Neural cell (in vitro differentiated cells): Measurements from ENCODE around the gene NSDHL. TPM values are rescaled to one million over a fixed set of nuclear protein-coding genes. Genes with fewer than 3 reads are reported as not detected.

Experiments used
- H2AFZ ChIP-seq: fragments of 200-600, 300-800 bp; sonication (generic), shearing (Covaris generic); 2 replicates; pipeline ENCODE4 v1.6.0; 2014; ENCODE audit warnings: low read depth, mild to moderate bottlenecking, antibody characterized with exemption, low read length, moderate library complexity
- H3F3A ChIP-seq: fragments of 200-600 bp; shearing (Covaris generic); 2 replicates; pipeline ENCODE4 v1.6.1; 2016; ENCODE audit warnings: mild to moderate bottlenecking, moderate library complexity, mixed read lengths, antibody characterized with exemption, low read length; ENCODE audit not compliant: insufficient read depth, poor library complexity, severe bottlenecking
- H3K27ac ChIP-seq: fragments of 200-600, 300-800 bp; sonication (generic), shearing (Covaris generic); 2 replicates; pipeline ENCODE4 v1.5.1; 2014; ENCODE audit warnings: mild to moderate bottlenecking, low read length, moderate library complexity
- H3K27me3 ChIP-seq: fragments of 300-800, 200-600 bp; sonication (generic), shearing (Covaris generic); 2 replicates; pipeline ENCODE4 v1.6.0; 2014; ENCODE audit warnings: mild to moderate bottlenecking, low read depth, low read length, moderate library complexity; ENCODE audit not compliant: insufficient read depth
- H3K36me3 ChIP-seq: fragments of 300-800, 200-600 bp; sonication (generic), shearing (Covaris generic); 2 replicates; pipeline ENCODE4 v1.5.1; 2014; ENCODE audit warnings: mild to moderate bottlenecking, antibody characterized with exemption, low read length, moderate library complexity; ENCODE audit not compliant: insufficient read depth
- H3K4me2 ChIP-seq: fragments of 300-800, 200-600 bp; sonication (generic), shearing (Covaris generic); 2 replicates; pipeline ENCODE4 v1.6.0; 2014; ENCODE audit warnings: mild to moderate bottlenecking, low read length
- H3K4me3 ChIP-seq: fragments of 300-800, 200-600 bp; sonication (generic), shearing (Covaris generic); 2 replicates; pipeline ENCODE4 v1.5.1; 2014; ENCODE audit warnings: mild to moderate bottlenecking, low read length, moderate library complexity
- H3K79me2 ChIP-seq: fragments of 200-600 bp; shearing (Covaris generic); replicated peaks from 2 replicates; pipeline ENCODE4 v1.6.0; 2014; ENCODE audit warnings: mild to moderate bottlenecking, low read length, moderate library complexity; ENCODE audit not compliant: insufficient read depth
- H3K9ac ChIP-seq: fragments of 300-800, 200-600 bp; sonication (generic), shearing (Covaris generic); 2 replicates; pipeline ENCODE4 v1.6.1; 2016; ENCODE audit warnings: mild to moderate bottlenecking, low read length, mixed read lengths
- H3K9me2 ChIP-seq: fragments of 200-600 bp; shearing (Covaris generic); 2 replicates; pipeline ENCODE4 v1.6.1; 2016; ENCODE audit warnings: mild to moderate bottlenecking, low read length, mixed read lengths; ENCODE audit not compliant: insufficient read depth
- H3K9me3 ChIP-seq: fragments of 200-600, 300-800 bp; sonication (generic), shearing (Covaris generic); 2 replicates; pipeline ENCODE4 v1.6.1; 2016; ENCODE audit warnings: mild to moderate bottlenecking, mixed run types, low read length, moderate library complexity, mixed read lengths
- H4K20me1 ChIP-seq: fragments of 200-600 bp; shearing (Covaris generic); 2 replicates; pipeline ENCODE4 v1.6.1; 2016; ENCODE audit warnings: mild to moderate bottlenecking, mixed run types; ENCODE audit not compliant: insufficient read depth
- EP300 ChIP-seq: fragments of 450-650 bp; conservative IDR thresholded peaks from 2 replicates; pipeline ENCODE4 v1.6.1; 2014; ENCODE audit warnings: antibody characterized with exemption, mild to moderate bottlenecking, moderate library complexity; ENCODE audit not compliant: poor library complexity, severe bottlenecking
- EZH2 ChIP-seq: fragments of 200-600, 300-800 bp; shearing (Covaris generic), sonication (generic); IDR thresholded peaks from 2 replicates; pipeline ENCODE4 v1.6.1; 2014; ENCODE audit warnings: antibody characterized with exemption, low read length, borderline replicate concordance, mild to moderate bottlenecking; ENCODE audit not compliant: insufficient read depth, poor library complexity, severe bottlenecking
- MXI1 ChIP-seq: fragments of 450-650 bp; conservative IDR thresholded peaks from 2 replicates; pipeline ENCODE4 v1.6.1; 2014; ENCODE audit warnings: antibody characterized with exemption, mild to moderate bottlenecking; ENCODE audit not compliant: poor library complexity, severe bottlenecking
- POLR2AphosphoS5 ChIP-seq: IDR thresholded peaks from 2 replicates; pipeline ENCODE4 v1.6.1; 2012
- RAD21 ChIP-seq: fragments of 450-650 bp; conservative IDR thresholded peaks from 2 replicates; pipeline ENCODE4 v1.6.1; 2014; ENCODE audit warnings: antibody characterized with exemption, mild to moderate bottlenecking, moderate library complexity
- SMC3 ChIP-seq: fragments of 450-650 bp; conservative IDR thresholded peaks from 2 replicates; pipeline ENCODE4 v1.6.1; 2014; ENCODE audit warnings: antibody characterized with exemption, mild to moderate bottlenecking, moderate library complexity; ENCODE audit not compliant: poor library complexity
- TAF1 ChIP-seq: IDR thresholded peaks from 2 replicates; pipeline ENCODE4 v1.6.1; 2012; ENCODE audit warnings: low read depth
- polyA plus RNA-seq: library from polyadenylated mRNA; depleted of rRNA; stranded (reverse); fragments of >200 nt; gene quantifications from 2 replicates; pipeline ENCODE4 v1.2.3, GENCODE V29; 2014
- TF ChIP-seq, protein P1 (sequence below): IDR thresholded peaks from 2 replicates; pipeline ENCODE4 v1.6.1; 2012; ENCODE audit warnings: borderline replicate concordance
- TF ChIP-seq, protein P2 (sequence below): fragments of 450-650 bp; IDR thresholded peaks from 2 replicates; pipeline ENCODE4 v1.5.1; 2014; ENCODE audit warnings: antibody characterized with exemption, mild to moderate bottlenecking, moderate library complexity; ENCODE audit not compliant: poor library complexity, severe bottlenecking

Gene NSDHL
- polyA plus RNA-seq, 1 donor from 2014 or later: 18.4 TPM

DNA sequence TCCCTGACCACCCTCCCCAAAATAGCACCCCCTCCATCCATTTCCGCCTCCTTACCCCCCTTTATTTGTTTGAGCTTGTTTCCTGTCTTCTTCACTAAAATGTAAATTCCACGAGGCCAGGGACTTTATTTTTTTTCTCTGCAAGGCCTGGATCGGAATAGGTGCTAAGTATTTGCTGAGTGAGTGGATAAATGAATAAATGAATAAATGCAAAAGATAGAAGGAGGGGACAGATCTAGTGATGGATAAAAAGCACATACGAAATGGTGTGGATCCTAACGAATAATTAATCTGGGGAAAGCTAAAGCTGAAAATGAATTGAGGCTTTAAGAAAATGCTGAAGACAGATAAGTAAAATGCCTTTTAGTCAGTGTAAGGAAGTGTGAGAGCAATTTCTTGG lies 12.5 kb upstream of the NSDHL start:
- Histone ChIP-seq H3K27me3 (no peaks in the 10 kb centered on the region), H2AFZ (no peak overlapping the region), H4K20me1 (no peaks in the 10 kb centered on the region), H3K9ac (peak overlapping the region; percentile 16), H3K79me2 (no peaks in the 10 kb centered on the region), H3K4me2 (no peak overlapping the region), H3K4me3 (no peak overlapping the region), H3K36me3 (no peaks in the 10 kb centered on the region), H3F3A (no peaks in the 10 kb centered on the region), H3K9me2 (no peaks in the 10 kb centered on the region), H3K9me3 (no peaks in the 10 kb centered on the region), H3K27ac (peak overlapping the region; percentile 67)
- TF ChIP-seq POLR2AphosphoS5 (no peak), EP300 (no peak), EZH2 (no peak), RAD21 (no peak), MXI1 (no peak), SMC3 (no peak), TAF1 (no peak)
- TF ChIP-seq, protein P1, sequence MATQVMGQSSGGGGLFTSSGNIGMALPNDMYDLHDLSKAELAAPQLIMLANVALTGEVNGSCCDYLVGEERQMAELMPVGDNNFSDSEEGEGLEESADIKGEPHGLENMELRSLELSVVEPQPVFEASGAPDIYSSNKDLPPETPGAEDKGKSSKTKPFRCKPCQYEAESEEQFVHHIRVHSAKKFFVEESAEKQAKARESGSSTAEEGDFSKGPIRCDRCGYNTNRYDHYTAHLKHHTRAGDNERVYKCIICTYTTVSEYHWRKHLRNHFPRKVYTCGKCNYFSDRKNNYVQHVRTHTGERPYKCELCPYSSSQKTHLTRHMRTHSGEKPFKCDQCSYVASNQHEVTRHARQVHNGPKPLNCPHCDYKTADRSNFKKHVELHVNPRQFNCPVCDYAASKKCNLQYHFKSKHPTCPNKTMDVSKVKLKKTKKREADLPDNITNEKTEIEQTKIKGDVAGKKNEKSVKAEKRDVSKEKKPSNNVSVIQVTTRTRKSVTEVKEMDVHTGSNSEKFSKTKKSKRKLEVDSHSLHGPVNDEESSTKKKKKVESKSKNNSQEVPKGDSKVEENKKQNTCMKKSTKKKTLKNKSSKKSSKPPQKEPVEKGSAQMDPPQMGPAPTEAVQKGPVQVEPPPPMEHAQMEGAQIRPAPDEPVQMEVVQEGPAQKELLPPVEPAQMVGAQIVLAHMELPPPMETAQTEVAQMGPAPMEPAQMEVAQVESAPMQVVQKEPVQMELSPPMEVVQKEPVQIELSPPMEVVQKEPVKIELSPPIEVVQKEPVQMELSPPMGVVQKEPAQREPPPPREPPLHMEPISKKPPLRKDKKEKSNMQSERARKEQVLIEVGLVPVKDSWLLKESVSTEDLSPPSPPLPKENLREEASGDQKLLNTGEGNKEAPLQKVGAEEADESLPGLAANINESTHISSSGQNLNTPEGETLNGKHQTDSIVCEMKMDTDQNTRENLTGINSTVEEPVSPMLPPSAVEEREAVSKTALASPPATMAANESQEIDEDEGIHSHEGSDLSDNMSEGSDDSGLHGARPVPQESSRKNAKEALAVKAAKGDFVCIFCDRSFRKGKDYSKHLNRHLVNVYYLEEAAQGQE: no peak

DNA sequence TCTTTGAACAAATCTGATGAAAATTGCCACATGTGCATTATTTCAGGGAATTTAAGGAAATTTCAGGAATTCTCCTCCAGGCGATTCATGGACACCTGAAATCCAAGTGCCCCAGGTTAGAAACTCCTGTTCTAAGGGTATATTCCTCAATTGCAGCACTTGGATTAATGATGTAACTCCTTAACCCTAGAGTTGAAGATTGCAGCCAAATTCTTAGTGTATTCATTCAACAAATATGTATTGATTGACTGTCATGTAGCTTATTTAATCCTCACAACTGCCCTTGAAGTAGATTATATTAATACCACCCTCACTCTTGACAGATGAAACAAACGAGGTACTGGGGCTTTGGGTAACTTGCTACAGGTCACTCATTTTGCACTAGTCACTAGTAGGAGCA lies 11.6 kb upstream of the NSDHL start:
- H3K27ac ChIP-seq: peak overlapping the region; percentile 67
- no peaks in the 10 kb centered on the region for H3K9me3 ChIP-seq
- TF ChIP-seq EP300: no peak
- TF ChIP-seq TAF1: no peak
- no peak for TF ChIP-seq POLR2AphosphoS5
- TF ChIP-seq, protein P1: no peak
- no peak for TF ChIP-seq RAD21
- no peak for TF ChIP-seq SMC3
- no peak for TF ChIP-seq MXI1
- TF ChIP-seq EZH2: no peak
- TF ChIP-seq, protein P2, sequence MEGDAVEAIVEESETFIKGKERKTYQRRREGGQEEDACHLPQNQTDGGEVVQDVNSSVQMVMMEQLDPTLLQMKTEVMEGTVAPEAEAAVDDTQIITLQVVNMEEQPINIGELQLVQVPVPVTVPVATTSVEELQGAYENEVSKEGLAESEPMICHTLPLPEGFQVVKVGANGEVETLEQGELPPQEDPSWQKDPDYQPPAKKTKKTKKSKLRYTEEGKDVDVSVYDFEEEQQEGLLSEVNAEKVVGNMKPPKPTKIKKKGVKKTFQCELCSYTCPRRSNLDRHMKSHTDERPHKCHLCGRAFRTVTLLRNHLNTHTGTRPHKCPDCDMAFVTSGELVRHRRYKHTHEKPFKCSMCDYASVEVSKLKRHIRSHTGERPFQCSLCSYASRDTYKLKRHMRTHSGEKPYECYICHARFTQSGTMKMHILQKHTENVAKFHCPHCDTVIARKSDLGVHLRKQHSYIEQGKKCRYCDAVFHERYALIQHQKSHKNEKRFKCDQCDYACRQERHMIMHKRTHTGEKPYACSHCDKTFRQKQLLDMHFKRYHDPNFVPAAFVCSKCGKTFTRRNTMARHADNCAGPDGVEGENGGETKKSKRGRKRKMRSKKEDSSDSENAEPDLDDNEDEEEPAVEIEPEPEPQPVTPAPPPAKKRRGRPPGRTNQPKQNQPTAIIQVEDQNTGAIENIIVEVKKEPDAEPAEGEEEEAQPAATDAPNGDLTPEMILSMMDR: no peak
- H3K4me3 ChIP-seq: no peak overlapping the region
- H3K4me2 ChIP-seq: no peak overlapping the region
- no peak overlapping the region for H2AFZ ChIP-seq
- no peaks in the 10 kb centered on the region for H4K20me1 ChIP-seq
- no peaks in the 10 kb centered on the region for H3K36me3 ChIP-seq
- H3K9ac ChIP-seq: peak overlapping the region; percentile 23
- no peaks in the 10 kb centered on the region for H3K79me2 ChIP-seq
- H3K27me3 ChIP-seq: no peaks in the 10 kb centered on the region
- H3F3A ChIP-seq: no peaks in the 10 kb centered on the region
- H3K9me2 ChIP-seq: no peaks in the 10 kb centered on the region
